Duodenal mucosa (tissue), 2 donors: ENCODE results near the gene LRRC9.
"Not testable (repeated sequence)": the region's sequence is repeated elsewhere in the genome, so short reads cannot be mapped to it uniquely, and the experiment has no call there.

Source experiments
- H3K27ac ChIP-seq: one replicate; pipeline ENCODE4 v1.7.0; 2013; ENCODE audit warnings: low read depth, low read length
- H3K27me3 ChIP-seq, 2 donors: one replicate each; pipeline ENCODE4 v1.7.0; 2013; ENCODE audit warnings: low read length in 2 of 2, control low read depth in 1 of 2; ENCODE audit not compliant: insufficient read depth in 2 of 2, control insufficient read depth in 1 of 2
- H3K36me3 ChIP-seq, 2 donors: one replicate each; pipeline ENCODE4 v1.7.0; 2013; ENCODE audit warnings: low read length in 2 of 2, control low read depth in 1 of 2; ENCODE audit not compliant: insufficient read depth in 2 of 2, control insufficient read depth in 1 of 2
- H3K4me1 ChIP-seq, 2 donors: one replicate each; pipeline ENCODE4 v1.7.0; 2013; ENCODE audit warnings: low read length in 2 of 2, control low read depth in 1 of 2; ENCODE audit not compliant: insufficient read depth in 2 of 2, control insufficient read depth in 1 of 2
- H3K4me3 ChIP-seq, 2 donors: one replicate each; pipeline ENCODE4 v1.7.0; 2013; ENCODE audit warnings: low read length in 2 of 2, low read depth in 1 of 2
- H3K9ac ChIP-seq, 2 donors: one replicate each; pipeline ENCODE4 v1.7.0; 2013; ENCODE audit warnings: low read length in 2 of 2, low read depth in 1 of 2
- H3K9me3 ChIP-seq, 2 donors: one replicate each; pipeline ENCODE4 v1.7.0; 2013; ENCODE audit warnings: low read length in 2 of 2, control low read depth in 1 of 2; ENCODE audit not compliant: control insufficient read depth in 1 of 2

The LRRC9 gene

DNA sequence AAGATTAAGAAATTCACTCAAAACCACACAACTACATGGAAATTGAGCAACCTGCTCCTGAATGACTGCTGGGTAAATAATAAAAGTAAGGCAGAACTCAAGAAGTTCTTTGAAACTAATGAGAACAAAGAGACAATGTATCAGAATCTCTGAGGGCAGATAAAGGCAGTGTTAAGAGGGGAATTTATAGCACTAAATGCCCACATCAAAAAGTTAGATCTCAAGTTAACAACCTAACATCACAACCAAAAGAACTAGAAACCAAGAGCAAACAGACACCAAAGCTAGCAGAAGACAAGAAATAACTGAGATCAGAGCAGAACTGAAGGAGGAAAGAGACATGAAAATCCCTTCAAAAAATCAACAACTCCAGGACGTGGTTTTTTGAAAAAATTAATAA, 128.0 kb downstream of the LRRC9 start:
- H3K4me1 ChIP-seq, H3K9me3 ChIP-seq, H3K27ac ChIP-seq, H3K9ac ChIP-seq, H3K27me3 ChIP-seq, H3K36me3 ChIP-seq, H3K4me3 ChIP-seq: not testable (repeated sequence)

DNA sequence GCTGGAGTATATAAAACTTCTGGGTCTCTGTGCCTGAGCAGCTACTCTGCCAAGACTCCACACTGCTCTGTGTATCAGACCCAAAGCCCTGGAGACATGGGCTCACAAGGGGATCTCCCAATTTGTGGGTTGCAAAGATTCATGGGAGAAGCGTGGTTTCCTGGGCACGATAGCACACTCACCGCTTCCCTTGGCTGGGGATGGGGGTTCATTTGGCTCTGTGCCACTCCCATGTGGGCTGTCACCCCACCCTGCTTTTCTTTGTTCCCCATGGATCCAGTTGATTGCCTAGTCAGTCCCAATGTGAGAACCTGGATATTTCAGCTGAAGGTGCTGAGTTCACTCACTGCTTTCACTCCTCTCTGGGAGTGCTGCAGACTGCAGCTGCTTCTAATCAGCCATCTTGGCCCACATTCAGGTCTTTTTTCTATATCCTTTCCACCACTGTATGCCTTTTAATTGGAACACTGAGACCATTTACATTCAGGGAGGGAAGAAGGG, 131.8 kb downstream of the LRRC9 start:
- Histone ChIP-seq H3K27ac (no peak overlapping the region), H3K4me1 (no peaks in the 10 kb centered on the region), H3K36me3 (no peaks in the 10 kb centered on the region), H3K9ac (no peak overlapping the region), H3K9me3 (no peaks in the 10 kb centered on the region), H3K4me3 (no peak overlapping the region), H3K27me3 (no peaks in the 10 kb centered on the region)

DNA sequence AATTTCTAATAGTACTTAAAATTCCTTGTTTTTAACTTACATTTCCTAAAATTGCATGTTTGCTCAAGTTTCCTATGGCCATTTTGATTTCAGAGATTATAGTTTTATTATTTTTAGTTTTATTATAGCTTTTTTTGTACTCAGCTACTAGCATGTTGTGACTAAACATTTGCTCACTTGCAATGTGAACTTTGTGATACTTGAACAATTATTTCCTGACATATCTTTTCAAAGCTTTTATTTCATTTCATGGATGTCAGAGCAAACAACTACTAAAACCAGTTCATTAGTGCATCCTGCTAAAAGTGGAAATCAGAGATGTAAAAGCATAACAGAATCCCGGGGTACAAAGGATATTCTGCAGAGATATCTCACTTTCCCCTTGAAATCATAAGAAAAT, 138.1 kb downstream of the LRRC9 start:
- Histone ChIP-seq H3K27me3 (no peaks in the 10 kb centered on the region), H3K27ac (no peak overlapping the region), H3K9ac (no peak overlapping the region), H3K4me1 (no peaks in the 10 kb centered on the region), H3K9me3 (no peaks in the 10 kb centered on the region), H3K36me3 (no peaks in the 10 kb centered on the region), H3K4me3 (no peak overlapping the region)

DNA sequence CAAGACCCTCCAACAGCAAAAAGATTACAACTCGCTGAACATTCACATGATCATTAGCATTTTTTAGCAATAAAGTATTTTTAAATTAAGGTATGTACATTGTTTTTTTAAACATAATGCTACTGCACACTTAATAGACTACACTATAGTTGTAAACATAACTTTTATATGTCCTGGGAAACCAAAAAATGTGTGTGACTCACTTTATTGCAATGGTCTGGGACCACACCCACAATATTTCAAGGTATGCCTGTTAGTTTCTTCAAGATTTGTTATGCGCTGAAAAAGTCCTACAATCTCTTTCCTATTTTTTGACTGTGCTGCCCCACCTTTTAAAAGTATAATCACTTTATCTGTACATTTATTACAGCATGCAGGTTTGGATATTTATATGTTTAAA, 141.4 kb downstream of the LRRC9 start:
- H3K4me3 ChIP-seq, result no peak overlapping the region
- no peaks in the 10 kb centered on the region for H3K36me3 ChIP-seq
- H3K27ac ChIP-seq, result no peak overlapping the region
- H3K27me3 ChIP-seq, result no peaks in the 10 kb centered on the region
- no peaks in the 10 kb centered on the region for H3K9me3 ChIP-seq
- no peaks in the 10 kb centered on the region for H3K4me1 ChIP-seq
- no peak overlapping the region for H3K9ac ChIP-seq

DNA sequence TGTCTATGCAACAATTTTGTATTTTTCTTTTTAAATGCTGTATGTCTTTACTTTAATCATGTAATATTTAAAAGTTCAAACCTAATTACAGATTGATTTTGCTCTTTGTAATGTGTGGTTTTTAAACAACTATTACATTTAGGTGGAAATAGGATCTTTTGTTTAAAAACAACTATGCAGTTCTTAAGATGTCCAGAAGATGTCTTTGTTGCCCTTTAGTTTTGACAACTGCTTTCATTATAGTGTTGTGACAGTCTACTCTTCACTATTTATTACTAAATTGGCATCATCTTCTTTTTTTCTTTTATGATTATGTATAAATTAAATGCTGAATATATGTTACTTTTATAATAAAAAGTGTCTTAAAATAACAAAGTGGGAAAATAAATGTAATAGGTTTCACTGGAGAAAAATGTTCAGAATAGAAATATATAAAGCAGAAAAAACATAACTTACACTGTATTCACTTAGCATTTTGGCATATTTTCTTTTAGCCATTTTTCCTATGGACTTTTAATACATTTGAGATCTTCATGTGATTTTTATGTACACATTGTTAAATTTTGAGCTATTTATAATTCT, 144.6 kb downstream of the LRRC9 start:
- Histone ChIP-seq H3K36me3 (no peaks in the 10 kb centered on the region), H3K9me3 (no peaks in the 10 kb centered on the region), H3K9ac (no peak overlapping the region), H3K4me1 (no peaks in the 10 kb centered on the region), H3K27ac (no peak overlapping the region), H3K4me3 (no peak overlapping the region), H3K27me3 (no peaks in the 10 kb centered on the region)

DNA sequence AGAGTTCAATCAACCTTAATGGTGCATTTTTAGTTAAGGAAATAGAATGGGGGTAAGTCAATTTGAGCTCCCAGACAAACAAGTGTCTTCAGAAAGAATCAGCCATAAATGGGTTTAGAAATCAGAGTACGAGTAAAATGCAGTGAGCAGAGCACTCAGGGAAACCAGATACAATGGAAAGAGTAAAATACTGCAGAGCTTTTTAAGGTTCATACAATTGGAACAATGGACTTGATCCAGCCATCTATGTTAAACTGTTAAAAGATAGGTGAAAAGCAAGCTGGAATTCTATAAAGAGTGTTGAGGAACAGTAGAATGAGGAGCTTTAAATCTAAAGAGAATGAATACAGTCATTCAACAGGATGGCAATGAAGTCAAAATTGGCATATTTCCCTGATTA, 147.9 kb downstream of the LRRC9 start:
- no peaks in the 10 kb centered on the region for H3K4me1 ChIP-seq
- H3K27ac ChIP-seq, result no peak overlapping the region
- H3K36me3 ChIP-seq, result no peaks in the 10 kb centered on the region
- H3K27me3 ChIP-seq, result no peaks in the 10 kb centered on the region
- H3K4me3 ChIP-seq, result no peak overlapping the region
- no peaks in the 10 kb centered on the region for H3K9me3 ChIP-seq
- H3K9ac ChIP-seq, result no peak overlapping the region

DNA sequence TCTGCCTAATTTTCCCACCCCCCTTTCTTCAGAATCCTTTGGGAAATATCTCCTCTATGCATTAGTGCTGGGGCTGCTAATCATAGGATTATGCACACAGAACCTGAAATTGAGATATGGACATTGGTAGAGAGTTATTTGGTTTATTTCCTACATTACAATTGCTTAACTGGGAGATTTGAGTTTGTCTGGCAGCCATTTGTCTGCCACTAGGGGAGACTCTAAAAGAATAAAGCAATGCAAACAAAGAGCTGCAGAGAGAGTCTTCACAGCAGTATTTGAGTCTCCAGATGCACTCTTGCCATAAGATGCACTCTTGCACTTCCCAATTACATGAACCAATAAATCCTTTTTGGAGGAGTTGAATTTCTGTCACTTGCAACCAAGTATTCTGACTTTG, 159.8 kb downstream of the LRRC9 start:
- H3K9ac ChIP-seq, result no peak overlapping the region
- H3K27ac ChIP-seq, result no peak overlapping the region
- no peak overlapping the region for H3K4me3 ChIP-seq
- no peaks in the 10 kb centered on the region for H3K27me3 ChIP-seq
- H3K4me1 ChIP-seq, result no peaks in the 10 kb centered on the region
- no peaks in the 10 kb centered on the region for H3K9me3 ChIP-seq
- H3K36me3 ChIP-seq, result no peaks in the 10 kb centered on the region

DNA sequence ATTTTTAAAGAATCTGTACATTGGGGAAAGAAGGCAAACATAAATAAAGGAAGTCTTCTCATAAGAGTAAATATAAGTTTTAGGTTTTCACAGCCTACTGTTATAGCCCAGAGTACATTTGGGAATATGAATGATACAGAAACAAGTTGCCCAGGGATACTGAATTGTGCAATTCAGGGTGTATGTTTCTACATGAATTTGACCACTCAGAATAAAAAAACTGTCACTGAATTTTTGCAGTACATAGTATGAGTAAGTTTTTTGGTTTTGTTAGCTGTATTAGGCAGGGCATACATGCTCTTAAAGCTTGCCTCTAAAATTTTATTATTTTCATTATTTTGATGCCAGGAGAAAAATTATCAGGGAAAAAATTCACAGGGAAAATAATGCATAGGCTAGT, 165.1 kb downstream of the LRRC9 start:
- no peaks in the 10 kb centered on the region for H3K27me3 ChIP-seq
- no peaks in the 10 kb centered on the region for H3K4me1 ChIP-seq
- H3K27ac ChIP-seq, result no peak overlapping the region
- no peak overlapping the region for H3K9ac ChIP-seq
- no peaks in the 10 kb centered on the region for H3K9me3 ChIP-seq
- no peaks in the 10 kb centered on the region for H3K36me3 ChIP-seq
- no peak overlapping the region for H3K4me3 ChIP-seq

DNA sequence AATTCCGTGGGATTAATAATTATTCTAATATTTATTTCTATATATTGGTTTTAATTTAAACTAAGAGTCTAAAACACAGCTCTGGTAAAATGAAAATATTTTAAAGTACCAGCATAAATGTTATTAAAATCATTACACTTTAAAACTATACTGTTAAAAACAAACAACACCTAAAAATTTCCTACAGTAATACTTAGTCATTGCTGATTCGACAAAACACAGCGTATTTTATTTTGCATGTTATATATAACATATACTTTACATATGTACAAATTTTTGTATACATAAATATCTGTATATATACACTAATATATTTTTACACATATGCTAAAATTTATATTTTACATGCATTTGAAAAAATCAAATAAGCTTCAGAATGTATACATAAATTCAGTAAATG, 165.7 kb downstream of the LRRC9 start:
- Histone ChIP-seq H3K27me3 (no peaks in the 10 kb centered on the region), H3K9ac (no peak overlapping the region), H3K4me3 (no peak overlapping the region), H3K36me3 (no peaks in the 10 kb centered on the region), H3K27ac (no peak overlapping the region), H3K9me3 (no peaks in the 10 kb centered on the region), H3K4me1 (no peaks in the 10 kb centered on the region)

DNA sequence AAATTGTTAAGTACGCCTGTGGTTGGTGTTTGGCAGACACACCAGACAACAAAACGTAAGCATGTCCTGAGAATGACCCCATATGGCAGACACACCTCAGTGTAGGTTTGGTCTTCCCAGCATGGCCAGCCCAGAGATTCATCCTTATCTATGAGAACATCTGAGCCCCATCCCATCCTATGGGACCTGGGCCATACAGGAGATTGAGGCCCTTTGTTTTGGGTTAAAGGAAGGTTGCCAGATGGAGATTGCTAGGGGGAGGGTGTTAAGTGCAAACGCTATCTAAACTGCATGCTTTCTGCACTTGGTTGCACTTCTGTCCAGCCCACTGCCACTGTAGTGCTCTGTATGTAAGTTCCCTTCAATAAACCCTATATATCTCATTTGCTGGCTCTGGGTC, 167.7 kb downstream of the LRRC9 start:
- H3K36me3 ChIP-seq, result no peaks in the 10 kb centered on the region
- H3K4me3 ChIP-seq, result no peak overlapping the region
- no peaks in the 10 kb centered on the region for H3K9me3 ChIP-seq
- no peaks in the 10 kb centered on the region for H3K27me3 ChIP-seq
- H3K9ac ChIP-seq, result no peak overlapping the region
- no peak overlapping the region for H3K27ac ChIP-seq
- H3K4me1 ChIP-seq, result no peaks in the 10 kb centered on the region

DNA sequence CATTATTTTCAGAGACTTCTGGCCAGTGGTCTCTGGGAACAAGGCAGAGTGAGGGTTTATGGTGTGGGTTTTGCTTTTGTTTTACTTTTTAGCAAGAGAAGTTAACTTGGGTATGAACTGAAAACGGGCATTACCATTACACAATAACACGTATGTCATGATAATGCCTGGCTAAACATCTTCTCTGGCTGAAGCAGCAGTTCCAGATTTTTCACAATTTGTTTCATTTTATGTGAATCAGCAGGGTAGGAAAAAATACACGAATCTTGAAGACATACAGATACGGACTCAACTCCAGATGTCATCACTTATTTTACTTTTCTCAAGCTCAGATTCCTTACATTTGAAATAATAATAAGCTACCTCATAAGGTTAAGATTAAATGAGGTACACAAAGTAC, 169.3 kb downstream of the LRRC9 start:
- no peaks in the 10 kb centered on the region for H3K9me3 ChIP-seq
- peaks cover 12 to 13% of the 10 kb centered on the region in 2 donors for H3K4me1 ChIP-seq
- H3K36me3 ChIP-seq, result no peaks in the 10 kb centered on the region
- no peaks in the 10 kb centered on the region for H3K27me3 ChIP-seq
- H3K27ac ChIP-seq, result no peak overlapping the region
- H3K9ac ChIP-seq, result no peak overlapping the region
- H3K4me3 ChIP-seq, result no peak overlapping the region
